Fibroblast of the aortic adventitia (primary cell): Measurements from ENCODE around the gene SCRN1. TPM values are rescaled to one million over a fixed set of nuclear protein-coding genes. Genes with fewer than 3 reads are reported as not detected.
A peak's percentile ranks its signal among the peaks of the same experiment; 100 is the strongest.

ENCODE experiments used
- DNase-seq: peaks from one replicate; pipeline ENCODE4 v3.0.0-alpha.2; 2010; ENCODE audit warnings: low read depth
- H3K4me3 ChIP-seq: 2 replicates; pipeline ENCODE4 v1.5.1; 2011; ENCODE audit warnings: low read depth, mild to moderate bottlenecking, control low read depth, low read length, moderate library complexity
- CTCF ChIP-seq: IDR thresholded peaks from 2 replicates; pipeline ENCODE4 v1.5.1; 2011; ENCODE audit warnings: mild to moderate bottlenecking, low read length, control low read depth, inconsistent platforms; ENCODE audit not compliant: insufficient read depth
- total RNA-seq: library from RNA; depleted of rRNA; stranded (reverse); fragments of >200 nt; gene quantifications from 2 replicates; pipeline ENCODE4 v1.2.3, GENCODE V29; 2012; ENCODE audit warnings: low replicate concordance

Gene SCRN1
- total RNA-seq, 1 donor, result 93.1 TPM

DNA sequence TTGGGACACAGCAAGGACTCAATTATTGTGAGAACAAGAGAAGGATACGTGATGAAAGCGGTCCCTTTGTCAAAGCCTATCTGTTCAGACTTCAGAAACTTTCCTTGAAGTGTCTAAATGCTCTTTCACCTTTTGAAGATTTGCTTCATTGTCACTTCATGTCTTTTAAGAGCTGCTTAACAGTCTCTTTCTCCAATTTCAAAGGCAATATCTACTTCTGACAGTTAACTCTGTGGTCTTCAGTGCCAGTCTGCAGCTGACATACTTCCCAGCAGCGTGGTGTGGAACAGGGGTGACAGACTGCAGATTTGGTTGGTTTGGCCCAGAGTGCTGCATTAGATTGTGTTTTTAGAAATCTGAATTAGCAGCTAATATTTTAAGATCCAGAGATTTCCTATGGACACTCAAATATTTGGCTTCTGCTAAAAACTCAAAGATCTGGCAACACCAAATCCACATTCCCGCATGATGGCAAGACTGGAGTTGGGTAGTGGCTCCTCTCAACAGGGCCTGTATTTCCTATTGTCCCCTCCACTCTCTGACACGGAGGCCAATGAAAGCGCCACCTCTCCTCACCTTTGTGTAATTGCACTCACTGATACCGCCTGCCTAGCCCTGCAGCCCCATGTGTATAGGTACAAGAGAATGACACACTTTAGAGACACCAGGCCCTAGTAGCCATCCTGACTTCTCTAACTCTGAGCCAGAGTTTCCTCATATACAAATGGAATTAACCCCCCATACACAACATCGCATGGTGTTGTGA lies 11.5 kb downstream of the SCRN1 start:
- no peak for TF ChIP-seq CTCF
- no peak overlapping the region for H3K4me3 ChIP-seq
- no peak for DNase-seq

DNA sequence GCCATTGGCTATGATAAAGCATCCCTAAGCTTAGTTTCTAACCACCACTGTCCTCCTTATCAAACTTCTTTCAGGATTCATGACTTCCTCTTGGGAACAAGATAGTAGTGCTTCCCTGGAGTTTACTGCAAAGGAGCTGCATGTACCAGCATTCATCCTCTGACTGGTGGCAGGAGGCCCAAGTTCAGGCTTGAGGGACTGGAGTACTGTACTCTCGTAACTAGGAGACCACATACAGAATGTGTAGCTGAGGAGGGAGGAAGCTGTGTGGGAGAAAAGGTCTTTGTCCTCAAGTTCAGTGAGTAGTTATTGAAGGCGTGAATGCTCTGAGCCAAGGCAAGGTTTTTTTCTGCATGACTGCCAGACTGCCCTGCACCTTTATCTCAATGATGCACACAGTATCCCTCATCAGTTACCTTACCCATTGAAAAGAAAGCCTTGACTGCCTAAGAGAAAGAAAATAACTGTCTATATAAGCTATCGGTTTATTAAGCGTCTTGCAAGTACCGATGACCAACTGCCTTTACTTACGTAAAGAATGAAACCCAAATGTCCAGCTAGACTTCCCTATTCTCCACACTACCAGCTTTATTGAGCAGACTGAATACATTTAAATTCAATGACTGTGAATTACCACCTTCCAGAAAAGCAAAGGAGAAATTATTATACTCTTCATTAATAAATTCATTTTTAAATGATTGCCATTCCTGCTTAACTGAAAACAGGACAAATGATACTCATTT lies 12.8 kb downstream of the SCRN1 start:
- no peak for TF ChIP-seq CTCF
- H3K4me3 ChIP-seq, result no peak overlapping the region
- DNase-seq, result peak; percentile 16

- H3K4me3 ChIP-seq, result no peak overlapping the region
- TF ChIP-seq CTCF, result no peak
- peak; percentile 57 for DNase-seq
These were observed 13.3 kb downstream of the SCRN1 start for GRCh38 chr7:29976266-29976665.

DNA sequence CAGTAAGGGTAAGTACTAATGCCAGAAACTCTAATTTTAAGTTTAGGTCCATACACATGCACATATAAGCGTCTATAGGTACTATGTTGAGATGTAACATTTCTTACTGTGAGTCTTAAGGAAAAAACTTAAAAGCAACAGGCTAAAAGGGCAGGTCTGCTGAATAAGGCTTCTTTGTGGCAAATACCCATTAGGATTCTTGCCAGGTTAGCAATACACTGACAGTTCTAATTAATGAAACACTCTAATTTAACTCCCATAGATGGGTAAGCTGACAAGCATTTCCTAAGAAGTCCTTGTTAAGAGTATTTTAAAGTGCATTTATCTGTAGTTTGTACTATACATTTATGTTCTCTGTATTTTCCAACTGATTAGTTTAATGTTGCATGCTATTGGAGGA lies 14.0 kb downstream of the SCRN1 start:
- no peak for TF ChIP-seq CTCF
- H3K4me3 ChIP-seq, result no peak overlapping the region
- DNase-seq, result no peak

DNA sequence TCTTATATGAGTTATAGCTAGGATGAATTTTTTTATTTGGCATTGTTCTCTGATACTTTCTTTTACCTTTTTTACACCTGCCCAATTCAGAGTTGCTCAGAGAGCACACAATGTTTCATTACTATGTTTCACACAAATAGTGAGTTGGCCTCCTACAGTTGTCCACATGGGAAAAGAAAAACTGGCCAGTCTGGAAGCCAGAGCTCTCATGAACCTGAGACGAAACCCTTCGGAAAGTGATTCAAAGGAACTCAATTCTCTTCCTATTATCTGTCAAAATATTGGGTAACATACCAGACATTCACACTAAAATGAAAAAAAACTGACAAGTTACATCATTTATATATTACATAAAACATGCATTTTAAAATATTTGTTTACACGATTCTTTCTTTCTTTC lies 15.3 kb downstream of the SCRN1 start:
- no peak for DNase-seq
- no peak overlapping the region for H3K4me3 ChIP-seq
- no peak for TF ChIP-seq CTCF

- DNase-seq, result no peak
- TF ChIP-seq CTCF, result no peak
- H3K4me3 ChIP-seq, result no peak overlapping the region
These were observed 17.3 kb downstream of the SCRN1 start for GRCh38 chr7:29972315-29972669.
